CD8-positive, alpha-beta memory T cell (primary cell): ENCODE data around the gene CAPSL. TPM values are rescaled to one million over a fixed set of nuclear protein-coding genes. Genes with fewer than 3 reads are reported as not detected.

Source experiments
- CTCF ChIA-PET: fragments of 350-600 bp; sonication (Branson Sonifier 250); formaldehyde crosslinking; loops from one replicate; lab custom pipeline; 2021; ENCODE audit warnings: antibody characterized with exemption; lab: Charles Lee
- POLR2A ChIA-PET: fragments of 350-600 bp; sonication (Branson Sonifier 250); formaldehyde crosslinking; loops from one replicate; lab custom pipeline; 2021; ENCODE audit warnings: antibody characterized with exemption; lab: Charles Lee
- DNase-seq, 5 donors: peaks; one replicate each; pipeline versions ENCODE4 v3.0.0 to v3.0.0-alpha.2; 2020 to 2022; ENCODE audit warnings: mixed read lengths in 1 of 5
- H3K27ac ChIP-seq: one replicate; pipeline ENCODE4 v1.7.0; 2013; ENCODE audit warnings: low read depth, mild to moderate bottlenecking, low read length, moderate library complexity
- H3K27me3 ChIP-seq: 2 replicates; pipeline ENCODE4 v1.7.0; 2013; ENCODE audit warnings: low read length, mild to moderate bottlenecking; ENCODE audit not compliant: insufficient read depth, poor library complexity, severe bottlenecking
- H3K36me3 ChIP-seq: 2 replicates; pipeline ENCODE4 v1.7.0; 2013; ENCODE audit warnings: mild to moderate bottlenecking, low read length, moderate library complexity; ENCODE audit not compliant: insufficient read depth
- H3K4me1 ChIP-seq: 2 replicates; pipeline ENCODE4 v1.7.0; 2013; ENCODE audit warnings: mild to moderate bottlenecking, low read length, moderate library complexity; ENCODE audit not compliant: insufficient read depth
- H3K4me3 ChIP-seq: 2 replicates; pipeline ENCODE4 v1.7.0; 2013; ENCODE audit warnings: mild to moderate bottlenecking, low read length
- H3K9me3 ChIP-seq: 2 replicates; pipeline ENCODE4 v1.7.0; 2013; ENCODE audit warnings: mild to moderate bottlenecking, low read length
- H3K27ac Mint-ChIP-seq, 8 donors: one replicate each; pipeline ENCODE4 v1.8.0; 2020 to 2021; ENCODE audit warnings: mixed read lengths in 8 of 8, mild to moderate bottlenecking in 6 of 8, inconsistent platforms in 3 of 8, moderate library complexity in 3 of 8
- H3K27me3 Mint-ChIP-seq, 2 donors: one replicate each; pipeline ENCODE4 v1.8.0; 2020 to 2021; ENCODE audit warnings: mixed read lengths in 2 of 2, mild to moderate bottlenecking in 1 of 2, moderate library complexity in 1 of 2
- H3K36me3 Mint-ChIP-seq, 3 donors: one replicate each; pipeline ENCODE4 v1.8.0; 2020 to 2021; ENCODE audit warnings: mixed read lengths in 3 of 3, inconsistent platforms in 1 of 3, mild to moderate bottlenecking in 1 of 3
- H3K4me1 Mint-ChIP-seq, 3 donors: one replicate each; pipeline ENCODE4 v1.8.0; 2020 to 2021; ENCODE audit warnings: mixed read lengths in 3 of 3, inconsistent platforms in 1 of 3, mild to moderate bottlenecking in 1 of 3
- H3K4me3 Mint-ChIP-seq, 7 donors: one replicate each; pipeline ENCODE4 v1.8.0; 2020 to 2021; ENCODE audit warnings: mixed read lengths in 7 of 7, mild to moderate bottlenecking in 6 of 7, moderate library complexity in 4 of 7, inconsistent platforms in 2 of 7
- H3K9me3 Mint-ChIP-seq, 5 donors: one replicate each; pipeline ENCODE4 v1.8.0; 2020 to 2022; ENCODE audit warnings: mixed read lengths in 5 of 5, mild to moderate bottlenecking in 3 of 5, moderate library complexity in 2 of 5, inconsistent platforms in 1 of 5
- polyA plus RNA-seq: library from polyadenylated mRNA; unstranded; fragments of 300-500 nt; fragmentation: Illumina TruSeq; gene quantifications from one replicate; pipeline ENCODE4 v1.2.3, GENCODE V29; 2021
- total RNA-seq, 2 experiments: library from RNA; stranded (reverse); gene quantifications; one replicate each; pipeline ENCODE4 v1.2.3, GENCODE V29; 2021

CAPSL gene
- total and polyA plus RNA-seq, 3 experiments from 2014 or later, result 0.40 to 0.59 TPM; not detected in 1

- H3K4me3 Mint-ChIP-seq, result peak overlapping the region; percentile 13 to 76 (median 42)
- no peak overlapping the region for H3K27ac ChIP-seq
- H3K36me3 Mint-ChIP-seq, result no peaks in the 10 kb centered on the region
- peaks cover 0 to 2% of the 10 kb centered on the region in 2 donors for H3K27me3 Mint-ChIP-seq
- DNase-seq, result no peak
- peak overlapping the region; percentile 45 to 86 (median 72) for H3K27ac Mint-ChIP-seq
- peaks cover 57 to 73% (median 72%) of the 10 kb centered on the region in 3 donors for H3K4me1 Mint-ChIP-seq
- no peak overlapping the region for H3K4me3 ChIP-seq
- peaks cover 50% of the 10 kb centered on the region for H3K4me1 ChIP-seq
- POLR2A ChIA-PET, result no interaction called here
- H3K27me3 ChIP-seq, result no peaks in the 10 kb centered on the region
- CTCF ChIA-PET, result no interaction called here
- H3K9me3 ChIP-seq, result no peaks in the 10 kb centered on the region
- no peaks in the 10 kb centered on the region for H3K36me3 ChIP-seq
- H3K9me3 Mint-ChIP-seq, result peaks cover 0 to 6% (median 0%) of the 10 kb centered on the region in 5 donors
Measured at GRCh38 chr5:35904443-35905132, 33.8 kb downstream of the CAPSL start.

DNA sequence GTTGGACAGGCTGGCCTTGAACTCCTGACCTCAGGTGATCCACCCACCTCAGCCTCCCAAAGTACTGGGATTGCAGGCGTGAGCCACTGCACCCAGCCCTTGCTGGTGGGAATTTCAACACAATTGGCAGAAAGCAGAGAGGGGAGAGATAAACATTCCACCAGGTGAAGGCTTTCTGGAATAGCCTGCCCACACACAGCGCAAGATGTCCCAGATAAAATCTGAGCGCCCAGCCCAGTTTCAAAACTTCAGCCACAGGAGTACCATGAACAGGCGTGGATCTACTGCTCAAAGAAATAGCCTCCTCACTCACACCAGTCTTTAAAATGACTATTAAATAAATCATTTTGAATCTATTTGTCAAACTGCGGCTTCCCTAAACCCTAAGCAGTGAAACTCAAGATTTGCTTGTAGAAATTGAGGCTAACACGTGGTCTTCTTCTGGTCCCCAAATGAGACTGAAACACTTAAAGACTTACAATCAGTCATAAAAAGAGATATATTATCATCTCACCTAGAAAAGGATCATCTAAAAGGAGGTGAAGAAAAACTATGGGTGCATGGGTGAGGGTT, 34.7 kb downstream of the CAPSL start:
- ChIA-PET POLR2A (interaction anchor here (1.2 kb wide), 1 partner anchor 22 kb away, joined by 3 read pairs; no protein-coding TSS in a partner anchor), CTCF (no interaction called here)
- Histone ChIP-seq H3K4me1 (peaks cover 52% of the 10 kb centered on the region), H3K36me3 (no peaks in the 10 kb centered on the region), H3K27me3 (no peaks in the 10 kb centered on the region), H3K9me3 (no peaks in the 10 kb centered on the region), H3K27ac (no peak overlapping the region), H3K4me3 (no peak overlapping the region)
- no peak for DNase-seq
- Mint-ChIP-seq H3K4me1 (peaks cover 66 to 78% (median 77%) of the 10 kb centered on the region in 3 donors), H3K4me3 (peak overlapping the region in 1 of 7 donors; percentile 8), H3K27me3 (peaks cover 0 to 2% of the 10 kb centered on the region in 2 donors), H3K27ac (peak overlapping the region in 5 of 8 donors; percentile 4 to 97 (median 71)), H3K36me3 (no peaks in the 10 kb centered on the region), H3K9me3 (peaks cover 0 to 6% (median 0%) of the 10 kb centered on the region in 5 donors)

- POLR2A ChIA-PET, result interaction anchor here (0.7 to 1.7 kb wide), 3 partner anchors 20 to 31 kb away, joined by 3 to 8 read pairs (median 3); no protein-coding TSS in a partner anchor
- Histone ChIP-seq H3K9me3 (no peaks in the 10 kb centered on the region), H3K36me3 (no peaks in the 10 kb centered on the region), H3K27ac (no peak overlapping the region), H3K4me1 (peaks cover 45% of the 10 kb centered on the region), H3K27me3 (no peaks in the 10 kb centered on the region), H3K4me3 (no peak overlapping the region)
- H3K27me3 Mint-ChIP-seq, result peaks cover 0 to 2% of the 10 kb centered on the region in 2 donors
- CTCF ChIA-PET, result interaction anchor here (0.9 to 1.1 kb wide), 2 partner anchors 22 to 23 kb away, joined by 3 read pairs; no protein-coding TSS in a partner anchor
- peaks cover 60 to 74% (median 71%) of the 10 kb centered on the region in 3 donors for H3K4me1 Mint-ChIP-seq
- DNase-seq, result no peak
- no peaks in the 10 kb centered on the region for H3K36me3 Mint-ChIP-seq
- H3K27ac Mint-ChIP-seq, result peak overlapping the region in 7 of 8 donors; percentile 11 to 97 (median 76)
- peaks cover 0 to 6% (median 0%) of the 10 kb centered on the region in 5 donors for H3K9me3 Mint-ChIP-seq
- peak overlapping the region in 3 of 7 donors; percentile 1 to 12 (median 12) for H3K4me3 Mint-ChIP-seq
Measured at GRCh38 chr5:35902046-35902672, 36.3 kb downstream of the CAPSL start.

DNA sequence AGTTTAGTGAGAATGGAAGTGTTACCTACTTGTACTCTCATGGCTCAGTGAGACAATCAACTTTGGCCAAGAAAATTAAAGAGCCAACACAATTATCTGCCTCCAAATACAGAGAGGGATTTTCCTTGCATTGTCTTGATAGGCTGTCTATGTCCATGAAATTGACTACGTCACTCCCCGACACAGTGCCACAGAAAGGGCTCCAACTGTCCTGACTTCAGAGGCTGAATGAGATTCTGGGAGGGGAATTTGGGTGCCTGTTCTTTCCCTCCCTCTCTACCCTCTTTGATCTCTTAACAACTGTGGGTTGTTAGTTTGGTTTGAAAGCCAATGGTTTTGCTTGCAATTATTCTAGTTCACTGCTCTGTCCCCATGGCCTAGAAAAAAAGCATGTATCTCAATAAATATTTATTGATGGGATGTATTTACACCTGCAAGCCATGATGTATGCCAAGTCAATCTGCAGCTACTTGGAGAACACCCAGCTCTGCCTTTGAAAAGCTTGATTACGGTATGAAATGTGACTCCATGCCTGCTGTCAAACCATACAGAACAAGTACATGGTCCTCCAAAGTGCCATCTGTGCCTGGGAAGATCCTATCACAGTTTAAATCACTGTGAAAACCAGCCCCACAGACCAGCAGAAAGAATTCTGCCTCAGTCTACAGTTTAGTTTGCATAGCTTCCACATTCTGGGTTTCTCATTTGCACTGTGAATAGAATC, 37.3 kb downstream of the CAPSL start:
- Histone ChIP-seq H3K4me3 (no peak overlapping the region), H3K36me3 (no peaks in the 10 kb centered on the region), H3K9me3 (no peaks in the 10 kb centered on the region), H3K27me3 (no peaks in the 10 kb centered on the region), H3K4me1 (peaks cover 45% of the 10 kb centered on the region), H3K27ac (no peak overlapping the region)
- peaks cover 0 to 2% of the 10 kb centered on the region in 2 donors for H3K27me3 Mint-ChIP-seq
- ChIA-PET POLR2A (interaction anchor here (1.2 to 1.7 kb wide), 3 partner anchors 20 to 30 kb away, joined by 3 to 8 read pairs (median 4); no protein-coding TSS in a partner anchor), CTCF (interaction anchor here (0.8 to 1.1 kb wide), 2 partner anchors 21 to 47 kb away, joined by 3 read pairs; no protein-coding TSS in a partner anchor)
- H3K4me1 Mint-ChIP-seq, result peaks cover 60 to 76% (median 71%) of the 10 kb centered on the region in 3 donors
- H3K27ac Mint-ChIP-seq, result peak overlapping the region in 7 of 8 donors; percentile 10 to 97 (median 62)
- peaks cover 0 to 6% (median 0%) of the 10 kb centered on the region in 5 donors for H3K9me3 Mint-ChIP-seq
- H3K36me3 Mint-ChIP-seq, result no peaks in the 10 kb centered on the region
- peak overlapping the region in 3 of 7 donors; percentile 5 to 33 (median 13) for H3K4me3 Mint-ChIP-seq
- no peak for DNase-seq

DNA sequence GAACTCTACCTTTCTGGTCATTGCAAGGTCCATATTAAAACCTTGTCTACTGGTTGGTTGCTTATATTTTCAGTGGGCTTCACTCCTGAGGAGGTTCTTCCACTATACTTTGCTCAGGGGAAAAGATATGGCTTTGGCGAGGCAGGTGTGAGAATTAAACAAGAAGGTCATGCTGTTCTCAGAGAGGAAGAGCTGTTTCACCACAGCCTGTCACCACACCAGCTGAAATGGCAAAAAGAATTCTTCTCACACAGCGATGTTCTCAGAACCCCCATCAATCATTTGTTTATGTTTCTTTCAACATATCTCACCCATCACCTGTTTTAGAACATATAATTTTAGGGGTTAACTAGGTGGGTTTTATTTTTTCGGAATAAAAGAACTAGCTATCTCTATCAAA, 38.6 kb downstream of the CAPSL start:
- peaks cover 54 to 67% (median 60%) of the 10 kb centered on the region in 3 donors for H3K4me1 Mint-ChIP-seq
- H3K4me3 Mint-ChIP-seq, result peak overlapping the region; percentile 8 to 78 (median 51)

GRCh38 chr5:35898952-35899660, 39.3 kb downstream of the CAPSL start:
- Mint-ChIP-seq H3K27me3 (no peaks in the 10 kb centered on the region), H3K9me3 (peaks cover 0 to 2% (median 0%) of the 10 kb centered on the region in 5 donors), H3K36me3 (no peaks in the 10 kb centered on the region), H3K4me3 (peak overlapping the region in 6 of 7 donors; percentile 6 to 78 (median 58)), H3K27ac (peak overlapping the region; percentile 59 to 97 (median 87)), H3K4me1 (peaks cover 49 to 60% (median 53%) of the 10 kb centered on the region in 3 donors)
- no peak for DNase-seq
- no peak overlapping the region for H3K27ac ChIP-seq
- peaks cover 29% of the 10 kb centered on the region for H3K4me1 ChIP-seq
- H3K4me3 ChIP-seq, result no peak overlapping the region
- H3K9me3 ChIP-seq, result no peaks in the 10 kb centered on the region
- ChIA-PET POLR2A (interaction anchor here (0.5 to 1.6 kb wide), 7 partner anchors 9 to 234 kb away, joined by 3 to 7 read pairs (median 4); no protein-coding TSS in a partner anchor), CTCF (interaction anchor here (1.0 to 2.8 kb wide), 4 partner anchors 18 to 248 kb away, joined by 3 to 9 read pairs (median 4); no protein-coding TSS in a partner anchor)
- no peaks in the 10 kb centered on the region for H3K27me3 ChIP-seq
- no peaks in the 10 kb centered on the region for H3K36me3 ChIP-seq

More for the DNA sequence above, 38.6 kb downstream of the CAPSL start:
- Histone ChIP-seq H3K27me3 (no peaks in the 10 kb centered on the region), H3K4me3 (no peak overlapping the region), H3K27ac (no peak overlapping the region), H3K36me3 (no peaks in the 10 kb centered on the region), H3K4me1 (peaks cover 35% of the 10 kb centered on the region), H3K9me3 (no peaks in the 10 kb centered on the region)
- POLR2A ChIA-PET, result interaction anchor here (1.1 to 1.6 kb wide), 4 partner anchors 9 to 19 kb away, joined by 3 to 7 read pairs (median 4); no protein-coding TSS in a partner anchor
- no peak for DNase-seq
- H3K27me3 Mint-ChIP-seq, result no peaks in the 10 kb centered on the region
- peak overlapping the region; percentile 56 to 97 (median 87) for H3K27ac Mint-ChIP-seq
- peaks cover 0 to 6% (median 0%) of the 10 kb centered on the region in 5 donors for H3K9me3 Mint-ChIP-seq
- CTCF ChIA-PET, result interaction anchor here (1.5 to 2.8 kb wide), 2 partner anchors 18 to 25 kb away, joined by 4 to 9 read pairs; no protein-coding TSS in a partner anchor
- H3K36me3 Mint-ChIP-seq, result no peaks in the 10 kb centered on the region
